ENCODE measurements around the gene HPN.
"Not testable (repeated sequence)": the region's sequence is repeated elsewhere in the genome, so short reads cannot be mapped to it uniquely, and the experiment has no call there.

The HPN gene

GRCh38 chr19:35041548-35042055, at the start of gene HPN:
Gene HPN (plus strand): TSS chr19:35041721. CDS start chr19:35042507, 786 bp downstream.
- DNase-seq, result no peak

DNA sequence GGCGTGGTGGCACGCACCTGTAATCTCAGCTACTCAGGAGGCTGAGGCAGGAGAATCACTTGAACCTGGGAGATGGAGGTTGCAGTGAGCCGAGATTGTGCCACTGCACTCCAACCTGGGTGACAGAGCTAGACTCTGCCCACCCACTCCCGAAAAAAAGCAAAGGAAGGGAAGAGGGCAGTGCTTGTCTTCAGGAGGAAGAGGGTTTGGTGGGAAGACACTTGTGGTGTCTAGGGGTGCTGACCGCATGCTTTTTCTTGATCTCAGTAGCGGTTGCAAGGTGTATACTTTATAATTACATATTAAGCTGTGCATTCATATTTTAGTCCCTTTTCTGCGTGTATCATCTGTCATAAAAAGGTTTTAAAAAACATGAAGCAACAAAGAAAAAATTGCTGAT, 48.9 kb upstream of the HPN start:
- not testable (repeated sequence) for DNase-seq

- no peak for DNase-seq
These were observed 47.3 kb upstream of the HPN start for GRCh38 chr19:34994286-34994642.

GRCh38 chr19:34994643-34995541, 46.6 kb upstream of the HPN start:
- DNase-seq, result no peak

GRCh38 chr19:34995551-34995950, 46.0 kb upstream of the HPN start:
- no peak for DNase-seq

DNA sequence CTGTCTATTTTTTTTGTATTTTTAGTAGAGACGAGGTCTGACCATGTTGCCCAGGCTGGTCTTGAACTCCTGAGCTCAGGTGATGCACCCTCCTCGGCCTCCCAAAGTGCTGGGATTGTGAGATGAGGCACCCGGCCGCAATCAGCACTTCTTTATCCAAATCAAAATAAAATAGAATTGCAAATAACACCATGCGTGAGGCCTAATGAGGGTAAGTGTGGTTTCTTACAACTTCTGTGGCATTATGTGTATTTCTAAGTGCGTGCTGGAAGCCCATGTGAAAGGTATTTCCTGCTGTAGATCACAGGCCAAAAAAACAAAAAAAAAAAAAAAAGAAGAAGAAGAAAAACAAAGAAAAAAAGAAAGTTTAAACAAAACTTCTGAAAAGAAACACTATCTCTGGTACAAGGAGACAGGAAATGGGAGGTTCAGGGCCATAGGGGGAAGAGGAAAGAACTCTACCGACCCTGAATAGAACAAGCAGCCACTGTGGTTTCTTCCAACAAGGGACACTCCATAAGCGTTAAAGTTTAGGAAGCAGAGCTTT, 44.4 kb upstream of the HPN start:
- no peak for DNase-seq

DNA sequence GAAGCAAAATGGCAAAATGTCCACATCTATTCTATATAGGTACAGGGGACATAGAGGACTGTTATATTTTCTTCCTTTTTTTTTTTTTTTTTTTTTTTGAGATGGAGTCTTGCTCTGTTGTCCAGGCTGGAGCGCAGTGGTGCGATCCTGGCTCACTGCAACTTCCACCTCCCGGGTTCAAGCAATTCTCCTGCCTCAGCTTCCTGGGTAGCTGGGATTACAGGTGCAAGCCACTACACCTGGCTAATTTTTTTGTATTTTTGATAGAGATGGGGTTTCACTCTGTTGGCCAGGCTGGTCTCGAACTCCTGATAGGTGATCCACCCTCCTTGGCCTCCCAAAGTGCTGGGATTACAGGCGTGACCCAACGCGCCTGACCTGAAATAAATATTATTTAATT, 43.3 kb upstream of the HPN start:
- not testable (repeated sequence) for DNase-seq

DNA sequence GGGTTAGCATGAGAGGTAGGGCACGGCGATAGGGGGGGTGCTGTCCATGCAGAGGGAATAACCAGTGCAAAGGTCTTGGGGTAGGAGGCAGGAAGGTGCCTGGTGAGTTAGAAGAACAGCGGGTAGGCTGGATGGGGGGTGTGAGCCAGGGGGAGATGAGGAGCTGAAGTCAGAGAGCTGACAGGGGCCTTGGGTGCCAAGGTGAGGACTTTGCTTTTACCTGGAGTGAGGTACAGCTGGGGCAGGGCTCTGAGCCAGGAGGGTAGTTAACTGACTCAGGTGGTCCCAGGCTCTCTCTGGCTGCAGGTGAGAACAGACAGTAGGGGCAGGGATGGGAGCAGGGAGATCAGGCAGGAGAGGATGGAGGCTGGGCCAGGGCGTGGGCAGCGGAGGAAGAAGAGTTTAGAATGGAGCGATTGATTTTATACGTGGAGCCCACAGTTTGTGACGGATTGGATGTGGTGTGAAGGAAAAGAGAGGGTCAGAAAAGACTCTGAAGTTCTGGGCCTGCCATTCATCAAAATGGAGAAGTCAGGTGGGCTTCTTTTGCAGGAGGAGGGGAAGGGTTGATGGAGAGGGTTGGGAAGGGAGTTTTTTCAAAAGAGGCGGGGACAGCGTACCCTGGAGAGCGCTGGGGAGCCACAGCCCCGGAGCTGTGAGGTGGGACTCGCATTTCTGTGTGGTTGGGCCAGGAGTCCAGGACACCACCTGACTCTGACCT, 42.6 kb upstream of the HPN start:
- no peak for DNase-seq

DNA sequence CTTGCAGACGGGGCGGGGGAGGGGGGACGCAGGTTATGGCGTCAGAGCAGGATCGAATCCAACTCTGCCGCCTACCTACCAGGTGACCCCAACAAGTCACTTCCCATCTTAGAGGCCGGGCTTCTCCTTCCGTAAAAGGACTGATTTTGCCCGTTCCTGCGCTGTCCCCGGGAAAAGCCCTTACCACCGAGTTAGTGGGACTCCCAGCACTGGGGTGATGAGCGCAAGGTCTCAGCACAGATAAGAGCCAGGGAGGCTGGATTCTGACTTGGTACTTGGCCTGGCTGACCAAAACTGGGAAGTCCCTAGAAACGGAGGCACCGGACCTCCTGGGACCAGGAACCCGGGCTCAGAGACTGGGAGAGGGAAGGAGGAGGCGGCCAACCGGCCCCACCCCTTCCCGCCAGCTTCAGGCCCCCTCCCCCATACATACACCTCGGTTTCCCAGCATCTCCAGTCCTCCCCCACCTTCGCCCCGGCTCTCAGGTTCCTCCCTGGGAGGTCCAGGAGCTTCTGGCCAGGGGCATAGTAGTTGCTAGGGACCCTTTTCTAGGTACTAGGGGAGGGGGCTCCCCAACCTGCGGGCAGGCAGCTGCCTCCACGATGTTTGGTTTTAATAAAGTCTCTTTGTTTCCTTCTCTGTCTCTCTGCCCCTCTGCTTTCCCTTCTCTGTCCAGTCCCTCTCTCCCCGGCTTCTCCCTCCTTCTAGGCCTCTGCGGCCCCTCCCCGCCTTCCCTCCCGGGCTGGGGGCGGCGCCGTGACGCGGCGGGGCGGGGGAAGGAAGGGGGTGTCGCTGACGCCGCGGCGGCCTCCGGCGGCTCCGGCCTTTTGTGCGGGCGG, 41.8 kb upstream of the HPN start, which contains the start of gene GRAMD1A:
TSS of gene GRAMD1A (plus strand) at position 826 of the 840 bp plus-strand sequence. CDS start 156 bp downstream, outside the sequence.
- peak; percentile 93 for DNase-seq

- DNase-seq, result no peak
These were observed 41.2 kb upstream of the HPN start for GRCh38 chr19:35000338-35000646.

DNA sequence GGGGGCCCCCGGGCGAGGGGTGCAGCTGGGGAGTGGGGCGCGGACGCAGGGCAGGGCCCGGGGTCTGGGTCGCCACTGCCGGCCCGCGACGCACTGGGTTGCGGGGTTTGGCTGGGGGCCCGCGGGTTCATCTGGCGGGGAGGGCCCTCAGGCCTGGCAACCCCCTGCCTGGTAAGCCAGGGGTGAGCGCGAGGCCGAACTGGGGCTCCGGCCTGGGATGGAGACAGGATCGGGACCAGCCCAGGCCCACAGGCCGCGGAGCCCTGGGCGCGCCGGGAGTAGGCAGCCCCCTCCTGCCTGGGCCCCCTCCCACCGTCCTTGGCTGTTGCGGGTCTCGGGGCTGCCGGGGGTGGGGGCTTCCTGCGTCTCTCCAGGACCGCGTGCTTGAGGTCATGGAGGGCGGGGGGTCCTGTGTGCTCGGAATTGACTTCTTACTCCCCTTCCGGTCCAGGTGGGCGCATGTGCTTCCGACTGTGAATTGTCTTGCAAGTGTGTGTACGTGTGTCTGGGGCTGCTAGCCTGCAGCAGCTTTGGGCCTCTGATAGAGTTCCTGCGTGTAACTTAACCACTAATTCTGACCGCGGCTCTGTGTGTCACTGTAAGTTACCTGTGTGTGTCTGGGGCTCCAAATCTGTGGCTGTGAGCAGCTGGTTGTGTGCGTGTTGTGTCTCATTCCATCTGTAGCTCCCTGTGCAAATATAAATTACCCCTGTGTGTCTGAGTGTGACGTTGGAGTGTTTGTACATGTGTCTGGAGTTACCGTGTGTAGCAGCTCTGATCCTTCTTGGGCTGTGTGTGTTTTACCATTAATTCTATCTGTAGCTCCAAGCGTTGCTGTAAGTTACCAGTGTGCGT, 40.6 kb upstream of the HPN start:
- DNase-seq, result peak; percentile 71

DNA sequence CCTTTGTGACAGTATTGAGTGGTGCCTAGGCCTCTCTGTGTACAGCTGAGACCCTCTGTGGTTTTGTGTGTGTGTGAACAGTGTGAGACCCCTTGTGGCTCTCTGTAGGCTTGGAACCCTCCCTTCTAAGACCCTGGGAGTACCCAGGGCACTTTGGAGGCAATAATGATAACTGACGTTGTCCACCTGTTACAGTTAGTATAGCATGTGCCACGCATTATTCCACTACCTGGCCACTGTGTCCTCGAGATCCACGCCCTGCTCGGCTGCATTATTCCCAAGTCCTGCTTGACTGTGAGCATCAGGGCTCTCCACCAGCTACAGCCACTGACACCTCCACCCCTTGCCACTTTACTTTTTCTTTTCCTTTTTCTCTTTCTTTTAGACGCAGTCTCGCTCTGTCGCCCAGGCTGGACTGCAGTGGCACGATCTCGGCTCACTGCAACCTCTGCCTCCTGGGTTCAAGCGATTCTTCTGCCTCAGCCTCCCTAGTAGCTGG, 39.4 kb upstream of the HPN start:
- DNase-seq, result no peak

DNA sequence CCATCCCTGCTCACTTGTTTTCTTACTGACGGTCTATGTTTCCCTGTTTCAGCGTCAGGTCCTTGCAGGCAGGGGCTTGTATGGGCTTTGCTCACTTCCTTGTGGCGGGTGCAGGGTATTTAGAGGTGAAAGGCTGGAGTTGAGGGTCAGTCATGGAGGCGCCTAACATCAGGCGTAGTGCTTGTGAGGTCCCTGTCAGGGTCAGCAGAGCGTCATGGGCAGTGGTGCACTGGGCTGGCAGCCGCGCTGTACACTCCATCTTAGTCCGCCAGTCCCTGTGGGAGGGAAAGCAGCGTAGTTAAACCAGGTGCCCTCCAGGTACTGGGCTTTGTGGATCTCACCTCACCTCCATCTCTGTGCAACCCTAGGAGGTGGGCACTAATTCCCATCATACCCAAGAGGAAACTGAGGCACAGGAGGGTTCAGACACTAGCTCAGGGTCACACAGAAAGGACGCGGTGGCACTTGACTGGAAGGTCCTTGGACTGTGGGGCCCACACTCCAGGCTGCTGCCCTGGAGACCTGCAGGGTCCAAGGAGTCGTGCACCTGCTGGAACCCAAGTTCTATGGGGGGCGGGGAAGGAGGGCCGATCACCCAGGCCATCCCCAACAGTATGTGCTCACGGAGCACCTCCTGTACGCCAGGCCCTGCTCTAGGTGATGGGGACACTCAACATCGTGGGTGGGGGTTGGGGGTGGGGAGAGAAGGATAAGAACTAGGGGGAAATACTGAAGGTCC, 36.8 kb upstream of the HPN start:
- no peak for DNase-seq

DNA sequence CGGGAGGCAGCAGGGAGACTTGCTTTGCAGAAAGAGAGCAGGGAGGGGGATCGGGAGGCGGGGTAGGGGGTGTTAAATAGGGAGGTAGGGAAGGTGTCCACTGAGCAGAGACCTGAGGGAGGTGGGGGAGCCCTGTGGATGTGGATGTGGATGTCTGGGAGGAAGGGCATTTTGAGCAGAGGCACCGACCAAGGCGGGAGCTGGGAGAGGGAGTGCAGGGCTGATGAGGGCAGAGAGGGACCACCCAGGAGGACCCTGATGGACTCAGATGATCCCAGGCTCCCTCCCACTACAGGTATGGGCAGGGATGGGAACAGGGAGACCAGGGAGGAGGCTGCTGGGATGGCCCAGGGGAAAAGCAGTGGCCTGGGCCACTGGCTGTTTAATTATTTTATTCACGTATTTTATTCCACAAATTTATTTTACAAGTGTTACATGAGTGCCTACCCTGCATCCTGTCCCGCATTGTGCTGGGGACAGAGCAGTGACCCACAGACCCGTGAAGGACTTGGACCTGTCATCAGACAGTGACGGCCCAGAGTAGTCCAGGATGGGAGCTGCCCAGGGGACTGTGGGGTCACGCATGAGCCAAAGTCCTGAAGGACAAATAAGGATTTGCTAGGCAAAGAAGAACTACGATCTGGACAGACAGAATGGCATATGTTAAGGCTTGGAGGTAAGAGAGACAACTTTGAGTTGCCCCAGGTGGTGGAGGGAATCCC, 36.1 kb upstream of the HPN start:
- DNase-seq, result no peak

DNA sequence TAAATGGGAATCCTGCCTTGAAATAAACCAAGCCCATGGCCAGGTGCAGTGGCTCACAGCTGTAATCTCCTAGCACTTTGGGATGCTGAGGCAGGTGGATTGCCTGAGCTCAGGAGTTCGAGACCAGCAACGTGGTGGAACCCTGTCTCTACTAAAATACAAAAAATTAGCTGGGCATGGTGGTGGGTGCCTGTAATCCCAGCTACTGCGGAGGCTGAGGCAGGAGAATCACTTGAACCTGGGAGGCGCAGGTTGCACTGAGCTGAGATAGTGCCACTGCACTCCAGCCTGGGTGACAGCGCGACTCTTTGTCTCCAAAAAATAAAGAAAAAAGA, 35.5 kb upstream of the HPN start:
- not testable (repeated sequence) for DNase-seq

- DNase-seq, result no peak
These were observed 35.1 kb upstream of the HPN start for GRCh38 chr19:35006342-35006998.

DNA sequence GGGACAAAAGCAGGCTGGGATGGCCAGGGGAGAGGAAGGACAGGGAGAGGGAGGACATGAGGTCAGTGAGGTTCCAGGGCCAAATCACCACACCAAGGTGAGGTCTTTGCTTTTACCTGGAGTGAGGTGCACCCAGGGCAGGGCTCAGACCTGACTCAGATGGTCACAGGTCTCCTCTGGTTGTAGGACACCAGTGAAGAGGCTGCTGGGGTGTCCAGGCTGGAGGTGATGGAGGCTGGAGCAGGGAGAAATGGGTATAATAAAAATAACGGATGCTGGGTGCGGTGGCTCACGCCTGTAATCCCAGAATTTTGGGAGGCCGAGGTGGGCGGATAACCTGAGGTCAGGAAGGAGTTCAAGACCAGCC, 34.5 kb upstream of the HPN start:
- no peak for DNase-seq

GRCh38 chr19:35007427-35007826, 34.1 kb upstream of the HPN start:
- not testable (repeated sequence) for DNase-seq

DNA sequence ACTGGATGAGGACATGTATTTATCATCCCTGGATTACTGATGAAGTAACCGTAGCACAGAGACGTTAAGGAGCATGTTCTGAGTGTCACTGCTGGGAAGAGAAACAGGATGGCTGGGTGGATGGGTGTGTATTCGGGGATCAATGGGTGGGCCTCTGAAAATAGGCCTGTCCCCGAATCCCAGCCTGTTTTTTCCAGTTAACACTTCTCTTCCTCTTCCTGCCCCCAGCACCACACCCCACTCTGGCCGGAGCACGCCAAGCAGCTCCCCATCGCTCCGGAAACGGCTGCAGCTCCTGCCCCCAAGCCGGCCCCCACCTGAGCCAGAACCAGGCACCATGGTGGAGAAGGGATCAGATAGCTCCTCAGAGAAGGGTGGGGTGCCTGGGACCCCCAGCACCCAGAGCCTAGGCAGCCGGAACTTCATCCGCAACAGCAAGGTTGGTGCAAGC, 32.6 kb upstream of the HPN start:
- no peak for DNase-seq
